Measurements from ENCODE around the gene MIF. TPM values are rescaled to one million over a fixed set of nuclear protein-coding genes. Genes with fewer than 3 reads are reported as not detected.

The MIF gene
- total RNA-seq, 1 experiment from 2014 or later, result 1,068 TPM

- Histone ChIP-seq H3K23ac (ENCODE audit: insufficient read length, low read depth, low read length) (no peak overlapping the region), H2BK5ac (ENCODE audit: insufficient read length, low read length) (no peak overlapping the region), H4K20me1 (ENCODE audit: control insufficient read depth, insufficient read depth, insufficient read length) (no peaks in the 10 kb centered on the region), H3K4me1 (ENCODE audit: insufficient read depth, low read length) (no peaks in the 10 kb centered on the region), H2BK12ac (ENCODE audit: insufficient read length, low read depth, low read length) (no peak overlapping the region), H2AK5ac (ENCODE audit: insufficient read length, low read length) (no peak overlapping the region), H3K9ac (ENCODE audit: extremely low read depth, insufficient read length, low read length) (no peak overlapping the region), H2BK120ac (ENCODE audit: low read depth, low read length, poor library complexity, severe bottlenecking) (no peak overlapping the region), H3K4me2 (ENCODE audit: insufficient read depth, insufficient read length, low read length) (no peak overlapping the region), H4K8ac (replicated peaks; ENCODE audit: insufficient read length, low read depth, low read length) (no peak overlapping the region), H3K79me1 (ENCODE audit: insufficient read depth, low read depth, low read length, poor library complexity, severe bottlenecking) (no peaks in the 10 kb centered on the region), H3K79me2 (ENCODE audit: insufficient read depth, low read length) (no peaks in the 10 kb centered on the region), H3K9me3 (ENCODE audit: control insufficient read depth, low read depth, low read length) (no peaks in the 10 kb centered on the region), H2AFZ (ENCODE audit: low read length) (no peak overlapping the region), H3K27me3 (ENCODE audit: insufficient read depth, low read length) (no peaks in the 10 kb centered on the region), H3K27ac (ENCODE audit: insufficient read length, low read depth, low read length) (no peak overlapping the region), H4K91ac (ENCODE audit: insufficient read length, low read depth, low read length) (no peak overlapping the region), H2BK20ac (ENCODE audit: low read depth, low read length, poor library complexity, severe bottlenecking) (no peak overlapping the region), H4K5ac (ENCODE audit: insufficient read length, low read depth, low read length) (no peak overlapping the region), H2BK15ac (ENCODE audit: low read depth, low read length) (no peak overlapping the region), H3K14ac (ENCODE audit: insufficient read depth, low read length) (no peak overlapping the region), H3K4ac (ENCODE audit: low read depth, low read length) (no peak overlapping the region), H3T11ph (ENCODE audit: low read length) (no peak overlapping the region), H3K56ac (ENCODE audit: insufficient read length, low read depth, low read length) (no peak overlapping the region), H3K23me2 (ENCODE audit: insufficient read length, low read depth, low read length, poor library complexity, severe bottlenecking) (no peaks in the 10 kb centered on the region), H3K18ac (ENCODE audit: insufficient read length, low read depth, low read length) (no peak overlapping the region)
- no peaks in the 10 kb centered on the region for H3K27me3 Mint-ChIP-seq (ENCODE audit: low read depth)
- H3K4me1 Mint-ChIP-seq, result peaks cover 0 to 4% of the 10 kb centered on the region in 2 experiments; a peak in 1 of 4 replicates
- peaks cover 8 to 19% (median 10%) of the 10 kb centered on the region in 3 experiments; a peak in 5 of 7 replicates for H3K36me3 Mint-ChIP-seq (ENCODE audit: insufficient read depth in 1 of 3, low read depth in 3 of 3)
- TF ChIP-seq, protein P1, sequence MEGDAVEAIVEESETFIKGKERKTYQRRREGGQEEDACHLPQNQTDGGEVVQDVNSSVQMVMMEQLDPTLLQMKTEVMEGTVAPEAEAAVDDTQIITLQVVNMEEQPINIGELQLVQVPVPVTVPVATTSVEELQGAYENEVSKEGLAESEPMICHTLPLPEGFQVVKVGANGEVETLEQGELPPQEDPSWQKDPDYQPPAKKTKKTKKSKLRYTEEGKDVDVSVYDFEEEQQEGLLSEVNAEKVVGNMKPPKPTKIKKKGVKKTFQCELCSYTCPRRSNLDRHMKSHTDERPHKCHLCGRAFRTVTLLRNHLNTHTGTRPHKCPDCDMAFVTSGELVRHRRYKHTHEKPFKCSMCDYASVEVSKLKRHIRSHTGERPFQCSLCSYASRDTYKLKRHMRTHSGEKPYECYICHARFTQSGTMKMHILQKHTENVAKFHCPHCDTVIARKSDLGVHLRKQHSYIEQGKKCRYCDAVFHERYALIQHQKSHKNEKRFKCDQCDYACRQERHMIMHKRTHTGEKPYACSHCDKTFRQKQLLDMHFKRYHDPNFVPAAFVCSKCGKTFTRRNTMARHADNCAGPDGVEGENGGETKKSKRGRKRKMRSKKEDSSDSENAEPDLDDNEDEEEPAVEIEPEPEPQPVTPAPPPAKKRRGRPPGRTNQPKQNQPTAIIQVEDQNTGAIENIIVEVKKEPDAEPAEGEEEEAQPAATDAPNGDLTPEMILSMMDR (conservative IDR thresholded peaks at IDR 0.05), result no peak
- no peak overlapping the region for H3K4me3 Mint-ChIP-seq
- DNase-seq, result no peak
- H3K27ac Mint-ChIP-seq, result no peak overlapping the region
- WGBS (ENCODE audit: extremely low coverage, insufficient read length, low lambda C conversion rate), result no CpG with 5 or more reads among the region's 8 CpGs
- no peaks in the 10 kb centered on the region for H3K9me3 Mint-ChIP-seq
These were observed 16.6 kb upstream of the MIF start for GRCh38 chr22:23877566-23877965.
